ENCODE data around the gene EVC2.

DNA sequence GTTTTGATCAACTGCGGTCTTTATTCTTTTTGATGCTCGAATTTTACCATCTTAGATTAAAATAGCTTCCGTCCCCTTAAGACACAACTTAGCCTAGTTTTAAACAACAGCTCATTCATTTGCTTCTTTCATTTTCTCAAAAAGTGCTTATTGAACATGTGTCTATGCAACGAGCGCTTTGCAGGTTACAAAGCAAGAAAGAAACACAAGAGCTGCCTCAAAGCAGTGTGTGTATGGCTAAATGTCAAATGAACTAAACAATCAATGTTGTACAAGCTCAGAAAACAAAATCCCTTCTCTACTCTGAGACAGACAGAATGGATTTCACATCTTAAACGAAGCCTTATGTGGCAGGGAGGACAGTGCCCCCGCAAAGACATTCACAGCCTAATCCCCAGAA, 61.0 kb downstream of the EVC2 start:
- no peak for TF ChIP-seq ISL1 (CRISPR knock-in tag; IDR thresholded peaks at IDR 0.05)
- TF ChIP-seq ZNF70 (CRISPR knock-in tag; IDR thresholded peaks at IDR 0.05) = no peak
- no peak for TF ChIP-seq TOX (CRISPR knock-in tag; IDR thresholded peaks at IDR 0.05; ENCODE audit: borderline replicate concordance)
- TF ChIP-seq ZFP3 (CRISPR knock-in tag; IDR thresholded peaks at IDR 0.05) = no peak
- no peak for TF ChIP-seq RARB (CRISPR knock-in tag; IDR thresholded peaks at IDR 0.05)
- TF ChIP-seq, protein P1, sequence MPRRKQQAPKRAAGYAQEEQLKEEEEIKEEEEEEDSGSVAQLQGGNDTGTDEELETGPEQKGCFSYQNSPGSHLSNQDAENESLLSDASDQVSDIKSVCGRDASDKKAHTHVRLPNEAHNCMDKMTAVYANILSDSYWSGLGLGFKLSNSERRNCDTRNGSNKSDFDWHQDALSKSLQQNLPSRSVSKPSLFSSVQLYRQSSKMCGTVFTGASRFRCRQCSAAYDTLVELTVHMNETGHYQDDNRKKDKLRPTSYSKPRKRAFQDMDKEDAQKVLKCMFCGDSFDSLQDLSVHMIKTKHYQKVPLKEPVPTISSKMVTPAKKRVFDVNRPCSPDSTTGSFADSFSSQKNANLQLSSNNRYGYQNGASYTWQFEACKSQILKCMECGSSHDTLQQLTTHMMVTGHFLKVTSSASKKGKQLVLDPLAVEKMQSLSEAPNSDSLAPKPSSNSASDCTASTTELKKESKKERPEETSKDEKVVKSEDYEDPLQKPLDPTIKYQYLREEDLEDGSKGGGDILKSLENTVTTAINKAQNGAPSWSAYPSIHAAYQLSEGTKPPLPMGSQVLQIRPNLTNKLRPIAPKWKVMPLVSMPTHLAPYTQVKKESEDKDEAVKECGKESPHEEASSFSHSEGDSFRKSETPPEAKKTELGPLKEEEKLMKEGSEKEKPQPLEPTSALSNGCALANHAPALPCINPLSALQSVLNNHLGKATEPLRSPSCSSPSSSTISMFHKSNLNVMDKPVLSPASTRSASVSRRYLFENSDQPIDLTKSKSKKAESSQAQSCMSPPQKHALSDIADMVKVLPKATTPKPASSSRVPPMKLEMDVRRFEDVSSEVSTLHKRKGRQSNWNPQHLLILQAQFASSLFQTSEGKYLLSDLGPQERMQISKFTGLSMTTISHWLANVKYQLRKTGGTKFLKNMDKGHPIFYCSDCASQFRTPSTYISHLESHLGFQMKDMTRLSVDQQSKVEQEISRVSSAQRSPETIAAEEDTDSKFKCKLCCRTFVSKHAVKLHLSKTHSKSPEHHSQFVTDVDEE (CRISPR knock-in tag; IDR thresholded peaks at IDR 0.05) = no peak
- TF ChIP-seq, protein P2, sequence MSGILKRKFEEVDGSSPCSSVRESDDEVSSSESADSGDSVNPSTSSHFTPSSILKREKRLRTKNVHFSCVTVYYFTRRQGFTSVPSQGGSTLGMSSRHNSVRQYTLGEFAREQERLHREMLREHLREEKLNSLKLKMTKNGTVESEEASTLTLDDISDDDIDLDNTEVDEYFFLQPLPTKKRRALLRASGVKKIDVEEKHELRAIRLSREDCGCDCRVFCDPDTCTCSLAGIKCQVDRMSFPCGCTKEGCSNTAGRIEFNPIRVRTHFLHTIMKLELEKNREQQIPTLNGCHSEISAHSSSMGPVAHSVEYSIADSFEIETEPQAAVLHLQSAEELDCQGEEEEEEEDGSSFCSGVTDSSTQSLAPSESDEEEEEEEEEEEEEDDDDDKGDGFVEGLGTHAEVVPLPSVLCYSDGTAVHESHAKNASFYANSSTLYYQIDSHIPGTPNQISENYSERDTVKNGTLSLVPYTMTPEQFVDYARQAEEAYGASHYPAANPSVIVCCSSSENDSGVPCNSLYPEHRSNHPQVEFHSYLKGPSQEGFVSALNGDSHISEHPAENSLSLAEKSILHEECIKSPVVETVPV (CRISPR knock-in tag; IDR thresholded peaks at IDR 0.05) = no peak
- TF ChIP-seq BACH2 (CRISPR knock-in tag; IDR thresholded peaks at IDR 0.05; ENCODE audit: borderline replicate concordance) = no peak
- no peak for TF ChIP-seq ZFP30 (CRISPR knock-in tag; IDR thresholded peaks at IDR 0.05)
- no peak for TF ChIP-seq TCF4 (CRISPR knock-in tag; IDR thresholded peaks at IDR 0.05; ENCODE audit: borderline replicate concordance)
- TF ChIP-seq ESRRG (CRISPR knock-in tag; IDR thresholded peaks at IDR 0.05) = no peak
- TF ChIP-seq PPARA (CRISPR knock-in tag; IDR thresholded peaks at IDR 0.05; ENCODE audit: borderline replicate concordance) = no peak
- no peak for TF ChIP-seq CSDC2 (CRISPR knock-in tag; IDR thresholded peaks at IDR 0.05)

Data from SK-N-SH treated with all-trans-retinoic acid at 6 μM for 48 hours (cell line).